ENCODE measurements around the gene CCPG1. TPM values are rescaled to one million over a fixed set of nuclear protein-coding genes. Genes with fewer than 3 reads are reported as not detected.
"Not testable (repeated sequence)": the region's sequence is repeated elsewhere in the genome, so short reads cannot be mapped to it uniquely, and the experiment has no call there.

Gene CCPG1, protein sequence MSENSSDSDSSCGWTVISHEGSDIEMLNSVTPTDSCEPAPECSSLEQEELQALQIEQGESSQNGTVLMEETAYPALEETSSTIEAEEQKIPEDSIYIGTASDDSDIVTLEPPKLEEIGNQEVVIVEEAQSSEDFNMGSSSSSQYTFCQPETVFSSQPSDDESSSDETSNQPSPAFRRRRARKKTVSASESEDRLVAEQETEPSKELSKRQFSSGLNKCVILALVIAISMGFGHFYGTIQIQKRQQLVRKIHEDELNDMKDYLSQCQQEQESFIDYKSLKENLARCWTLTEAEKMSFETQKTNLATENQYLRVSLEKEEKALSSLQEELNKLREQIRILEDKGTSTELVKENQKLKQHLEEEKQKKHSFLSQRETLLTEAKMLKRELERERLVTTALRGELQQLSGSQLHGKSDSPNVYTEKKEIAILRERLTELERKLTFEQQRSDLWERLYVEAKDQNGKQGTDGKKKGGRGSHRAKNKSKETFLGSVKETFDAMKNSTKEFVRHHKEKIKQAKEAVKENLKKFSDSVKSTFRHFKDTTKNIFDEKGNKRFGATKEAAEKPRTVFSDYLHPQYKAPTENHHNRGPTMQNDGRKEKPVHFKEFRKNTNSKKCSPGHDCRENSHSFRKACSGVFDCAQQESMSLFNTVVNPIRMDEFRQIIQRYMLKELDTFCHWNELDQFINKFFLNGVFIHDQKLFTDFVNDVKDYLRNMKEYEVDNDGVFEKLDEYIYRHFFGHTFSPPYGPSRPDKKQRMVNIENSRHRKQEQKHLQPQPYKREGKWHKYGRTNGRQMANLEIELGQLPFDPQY
- total RNA-seq: 10 to 100 TPM; 41.6 to 53.6 (median 43.8) TPM
- 57.3 TPM for total RNA-seq (2013)

DNA sequence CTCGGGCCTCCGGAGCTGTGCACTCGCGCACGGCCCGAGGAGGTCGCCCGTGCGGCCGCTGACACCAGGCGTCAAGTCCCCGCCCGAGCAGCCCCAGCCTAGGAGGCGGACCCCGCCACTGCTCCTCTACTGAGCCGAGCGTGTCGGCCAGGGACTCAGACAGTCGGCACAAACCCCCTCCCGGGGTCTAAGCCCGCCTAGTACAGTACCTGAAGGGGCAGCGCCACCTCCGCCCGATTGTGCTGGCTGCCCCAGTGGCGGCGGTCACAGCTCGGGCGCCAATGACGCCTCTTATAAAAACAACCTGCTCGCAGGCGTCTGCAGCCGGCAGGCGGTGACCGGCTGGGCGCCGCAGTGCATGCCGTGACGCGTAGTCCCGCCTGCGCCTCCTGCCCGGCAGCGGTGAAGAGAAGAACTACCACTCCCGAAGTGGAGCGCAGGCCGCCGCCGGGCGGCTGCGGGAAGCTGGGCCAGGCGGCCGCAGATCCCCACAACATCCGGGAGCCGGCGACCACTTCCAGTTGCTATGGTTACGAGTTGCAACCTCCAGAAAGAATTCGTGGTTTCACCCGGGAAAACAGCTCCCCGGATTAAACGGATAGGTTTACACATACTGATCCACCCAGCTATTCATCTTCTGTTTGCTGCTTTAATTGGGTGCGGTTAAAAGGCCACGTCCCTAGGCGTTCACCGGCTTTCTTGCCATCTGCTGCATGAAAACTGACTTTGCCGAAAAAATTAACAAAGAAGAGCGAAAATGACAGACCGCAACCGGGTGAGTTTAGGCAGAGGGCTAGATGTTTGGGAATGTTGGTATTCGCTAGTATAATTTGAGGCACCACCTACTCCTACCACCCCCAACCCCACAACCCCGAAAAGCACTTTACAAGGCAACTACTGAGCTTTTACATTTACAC, at the start of gene CCPG1, which contains the start of gene PIERCE2:
Gene CCPG1, minus strand, starts transcription at position 348 of the 917 bp plus-strand sequence. CDS start 18,935 bp downstream, outside the sequence.
Gene PIERCE2, plus strand, starts transcription at position 484 of the 917 bp plus-strand sequence. Its CDS starts 274 bp downstream, at position 758.
- H3K27me3 Mint-ChIP-seq (ENCODE audit: low read depth in 2 of 2): no peaks in the 10 kb centered on the region
- H3K36me3 Mint-ChIP-seq: no peaks in the 10 kb centered on the region
- Histone ChIP-seq H3K27ac (ENCODE audit: low read length) (peak within 1 kb of the TSS; percentile 92), H3K9me3 (ENCODE audit: control insufficient read depth, insufficient read depth, low read length) (no peaks in the 10 kb centered on the region), H3K27me3 (ENCODE audit: control insufficient read depth, insufficient read depth, low read length) (no peaks in the 10 kb centered on the region), H3K4me1 (ENCODE audit: control insufficient read depth, insufficient read depth, low read length) (peaks cover 25% of the 10 kb centered on the region), H3K4me3 (ENCODE audit: low read length) (peak within 1 kb of the TSS; percentile 82), H3K36me3 (ENCODE audit: control insufficient read depth, insufficient read depth, low read length) (no peaks in the 10 kb centered on the region)
- H3K4me3 Mint-ChIP-seq: peak within 1 kb of the TSS; percentile 97
- intact Hi-C loops (cut with micrococcal nuclease): loop anchor here (2.0 to 10.0 kb wide), 3 partner anchors 91 to 211 kb away; partner anchors contain the start of genes PIGB, PIGBOS1, RAB27A and RSL24D1
- peaks cover 30 to 31% of the 10 kb centered on the region in 2 donors for H3K4me1 Mint-ChIP-seq
- no peaks in the 10 kb centered on the region for H3K9me3 Mint-ChIP-seq
- TF ChIP-seq, protein P1, sequence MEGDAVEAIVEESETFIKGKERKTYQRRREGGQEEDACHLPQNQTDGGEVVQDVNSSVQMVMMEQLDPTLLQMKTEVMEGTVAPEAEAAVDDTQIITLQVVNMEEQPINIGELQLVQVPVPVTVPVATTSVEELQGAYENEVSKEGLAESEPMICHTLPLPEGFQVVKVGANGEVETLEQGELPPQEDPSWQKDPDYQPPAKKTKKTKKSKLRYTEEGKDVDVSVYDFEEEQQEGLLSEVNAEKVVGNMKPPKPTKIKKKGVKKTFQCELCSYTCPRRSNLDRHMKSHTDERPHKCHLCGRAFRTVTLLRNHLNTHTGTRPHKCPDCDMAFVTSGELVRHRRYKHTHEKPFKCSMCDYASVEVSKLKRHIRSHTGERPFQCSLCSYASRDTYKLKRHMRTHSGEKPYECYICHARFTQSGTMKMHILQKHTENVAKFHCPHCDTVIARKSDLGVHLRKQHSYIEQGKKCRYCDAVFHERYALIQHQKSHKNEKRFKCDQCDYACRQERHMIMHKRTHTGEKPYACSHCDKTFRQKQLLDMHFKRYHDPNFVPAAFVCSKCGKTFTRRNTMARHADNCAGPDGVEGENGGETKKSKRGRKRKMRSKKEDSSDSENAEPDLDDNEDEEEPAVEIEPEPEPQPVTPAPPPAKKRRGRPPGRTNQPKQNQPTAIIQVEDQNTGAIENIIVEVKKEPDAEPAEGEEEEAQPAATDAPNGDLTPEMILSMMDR (IDR thresholded peaks at IDR 0.05): peak; percentile 91
- peak within 1 kb of the TSS; percentile 92 to 94 for H3K27ac Mint-ChIP-seq
- peak; percentile 86 to 94 for DNase-seq
- under 1% methylated on average over 69 of the region's 70 CpGs for WGBS (ENCODE audit: insufficient coverage)
- peak; percentile 88 to 95 (median 91) for ATAC-seq

GRCh38 chr15:55457401-55458022, 49.4 kb upstream of the CCPG1 start:
- WGBS (ENCODE audit: insufficient coverage): 80% methylated on average over 5 of the region's 5 CpGs
- intact Hi-C loops (cut with micrococcal nuclease): no loop called here

DNA sequence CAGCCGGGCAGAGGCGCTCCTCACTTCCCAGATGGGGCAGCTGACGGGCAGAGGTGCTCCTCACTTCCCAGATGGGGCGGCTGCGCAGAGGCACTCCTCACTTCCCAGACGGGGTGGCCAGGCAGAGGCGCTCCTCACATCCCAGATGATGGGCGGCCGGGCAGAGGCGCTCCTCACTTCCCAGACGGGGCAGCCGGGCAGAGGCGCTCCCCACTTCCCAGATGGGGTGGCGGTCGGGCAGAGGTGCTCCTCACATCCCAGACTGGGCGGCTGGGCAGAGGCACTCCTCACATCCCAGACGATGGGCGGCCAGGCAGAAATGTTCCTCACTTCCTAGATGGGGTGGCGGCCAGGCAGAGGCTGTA, 38.9 kb upstream of the CCPG1 start:
- H3K9me3 ChIP-seq (ENCODE audit: control insufficient read depth, insufficient read depth, low read length); ATAC-seq; H3K4me1 Mint-ChIP-seq; H3K36me3 Mint-ChIP-seq; H3K4me3 Mint-ChIP-seq; H3K36me3 ChIP-seq (ENCODE audit: control insufficient read depth, insufficient read depth, low read length); H3K27ac ChIP-seq (ENCODE audit: low read length); H3K9me3 Mint-ChIP-seq; H3K4me1 ChIP-seq (ENCODE audit: control insufficient read depth, insufficient read depth, low read length); intact Hi-C loops (cut with micrococcal nuclease); H3K4me3 ChIP-seq (ENCODE audit: low read length); H3K27me3 ChIP-seq (ENCODE audit: control insufficient read depth, insufficient read depth, low read length); H3K27ac Mint-ChIP-seq; DNase-seq; H3K27me3 Mint-ChIP-seq (ENCODE audit: low read depth in 2 of 2): not testable (repeated sequence)
- 93% methylated on average over 13 of the region's 19 CpGs for WGBS (ENCODE audit: insufficient coverage)

More at GRCh38 chr15:55457401-55458022, 49.4 kb upstream of the CCPG1 start:
- H3K36me3 ChIP-seq (ENCODE audit: control insufficient read depth, insufficient read depth, low read length): no peaks in the 10 kb centered on the region
- Mint-ChIP-seq H3K4me1 (no peaks in the 10 kb centered on the region), H3K4me3 (no peak overlapping the region), H3K36me3 (no peaks in the 10 kb centered on the region), H3K9me3 (peaks cover 0 to 2% of the 10 kb centered on the region in 2 donors), H3K27me3 (ENCODE audit: low read depth in 2 of 2) (peaks cover 5 to 23% of the 10 kb centered on the region in 2 donors), H3K27ac (no peak overlapping the region)
- H3K4me3 ChIP-seq (ENCODE audit: low read length): no peak overlapping the region
- no peaks in the 10 kb centered on the region for H3K4me1 ChIP-seq (ENCODE audit: control insufficient read depth, insufficient read depth, low read length)
- DNase-seq (no peak), ATAC-seq (no peak)
- no peaks in the 10 kb centered on the region for H3K27me3 ChIP-seq (ENCODE audit: control insufficient read depth, insufficient read depth, low read length)
- no peaks in the 10 kb centered on the region for H3K9me3 ChIP-seq (ENCODE audit: control insufficient read depth, insufficient read depth, low read length)
- TF ChIP-seq, protein P1 (IDR thresholded peaks at IDR 0.05): no peak
- H3K27ac ChIP-seq (ENCODE audit: low read length): no peak overlapping the region

DNA sequence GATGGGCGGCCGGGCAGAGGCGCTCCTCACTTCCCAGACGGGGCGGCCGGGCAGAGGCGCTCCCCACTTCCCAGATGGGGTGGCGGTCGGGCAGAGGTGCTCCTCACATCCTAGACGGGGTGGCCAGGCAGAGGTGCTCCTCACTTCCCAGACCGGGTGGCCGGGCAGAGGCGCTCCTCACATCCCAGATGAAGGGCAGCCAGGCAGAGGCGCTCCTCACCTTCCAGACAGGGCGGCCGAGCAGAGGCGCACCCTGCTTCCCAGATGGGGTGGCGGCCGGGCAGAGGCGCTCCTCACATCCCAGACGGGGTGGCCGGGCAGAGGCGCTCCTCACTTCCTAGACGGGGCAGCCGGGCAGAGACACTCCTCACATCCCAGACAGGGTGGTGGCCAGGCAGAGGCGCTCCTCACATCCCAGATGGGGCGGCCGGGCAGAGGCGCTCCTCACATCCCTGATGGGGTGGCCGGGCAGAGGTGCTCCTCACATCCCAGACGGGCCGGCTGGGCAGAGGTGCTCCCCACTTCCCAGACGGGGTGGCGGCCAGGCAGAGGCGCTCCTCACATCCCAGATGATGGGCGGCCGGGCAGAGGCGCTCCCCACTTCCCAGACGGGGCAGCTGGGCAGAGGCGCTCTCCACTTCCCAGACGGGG, 38.3 kb upstream of the CCPG1 start:
- H3K27ac Mint-ChIP-seq; H3K27ac ChIP-seq (ENCODE audit: low read length); H3K36me3 ChIP-seq (ENCODE audit: control insufficient read depth, insufficient read depth, low read length); H3K27me3 ChIP-seq (ENCODE audit: control insufficient read depth, insufficient read depth, low read length); H3K4me1 Mint-ChIP-seq; H3K9me3 ChIP-seq (ENCODE audit: control insufficient read depth, insufficient read depth, low read length); H3K4me3 Mint-ChIP-seq; DNase-seq; H3K4me3 ChIP-seq (ENCODE audit: low read length); H3K36me3 Mint-ChIP-seq; H3K4me1 ChIP-seq (ENCODE audit: control insufficient read depth, insufficient read depth, low read length); intact Hi-C loops (cut with micrococcal nuclease); H3K27me3 Mint-ChIP-seq (ENCODE audit: low read depth in 2 of 2); H3K9me3 Mint-ChIP-seq; ATAC-seq: not testable (repeated sequence)
- 95% methylated on average over 39 of the region's 41 CpGs for WGBS (ENCODE audit: insufficient coverage)

DNA sequence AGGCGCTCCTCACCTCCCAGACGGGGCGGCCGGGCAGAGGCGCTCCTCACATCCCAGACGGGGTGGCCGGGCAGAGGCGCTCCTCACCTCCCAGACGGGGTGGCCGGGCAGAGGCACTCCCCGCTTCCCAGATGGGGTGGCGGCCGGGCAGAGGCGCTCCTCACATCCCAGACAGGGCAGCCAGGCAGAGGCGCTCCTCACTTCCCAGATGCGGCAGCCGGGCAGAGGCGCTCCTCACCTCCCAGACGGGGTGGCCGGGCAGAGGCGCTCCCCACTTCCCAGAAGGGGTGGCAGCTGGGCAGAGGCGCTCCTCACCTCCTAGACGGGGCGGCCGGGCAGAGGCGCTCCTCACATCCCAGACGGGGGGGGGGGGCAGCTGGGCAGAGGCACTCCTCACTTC, 37.8 kb upstream of the CCPG1 start:
- H3K27me3 Mint-ChIP-seq (ENCODE audit: low read depth in 2 of 2); H3K4me1 Mint-ChIP-seq; H3K4me3 ChIP-seq (ENCODE audit: low read length); H3K4me3 Mint-ChIP-seq; H3K36me3 Mint-ChIP-seq; H3K27ac ChIP-seq (ENCODE audit: low read length); H3K9me3 ChIP-seq (ENCODE audit: control insufficient read depth, insufficient read depth, low read length); intact Hi-C loops (cut with micrococcal nuclease); DNase-seq; H3K4me1 ChIP-seq (ENCODE audit: control insufficient read depth, insufficient read depth, low read length); H3K36me3 ChIP-seq (ENCODE audit: control insufficient read depth, insufficient read depth, low read length); H3K27me3 ChIP-seq (ENCODE audit: control insufficient read depth, insufficient read depth, low read length); H3K9me3 Mint-ChIP-seq; H3K27ac Mint-ChIP-seq; ATAC-seq: not testable (repeated sequence)
- 92% methylated on average over 27 of the region's 27 CpGs for WGBS (ENCODE audit: insufficient coverage)
